LNCAP (cell line): ENCODE data around the gene C15orf61.

Source experiments
- CTCF ChIP-seq: fragments of 450-650 bp; IDR thresholded peaks from 2 replicates; pipeline ENCODE4 v1.5.1; 2017; ENCODE audit warnings: mild to moderate bottlenecking

C15orf61 gene

DNA sequence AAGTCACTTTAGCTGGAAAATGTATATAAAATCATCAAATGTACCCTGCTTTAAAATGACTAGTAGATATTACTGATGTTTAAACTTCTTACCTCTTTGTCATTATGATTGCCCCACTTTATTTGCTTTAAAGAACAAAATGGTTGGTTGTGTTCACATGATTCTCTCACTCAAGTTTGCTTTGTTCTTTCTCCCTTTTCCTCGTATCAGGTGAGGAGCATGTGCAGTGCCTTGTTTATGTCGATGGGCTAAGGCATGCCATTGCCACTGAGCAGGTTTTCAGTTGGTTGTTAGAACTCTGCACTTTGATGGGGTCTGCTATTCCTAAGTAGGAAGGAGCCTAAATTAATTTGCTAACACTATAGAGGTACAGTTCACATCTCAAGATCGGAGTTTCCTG is 26.9 kb downstream of the C15orf61 start:
- no peak for TF ChIP-seq CTCF

- TF ChIP-seq CTCF, result no peak
These were observed 27.4 kb downstream of the C15orf61 start for GRCh38 chr15:67548236-67548852.

- no peak for TF ChIP-seq CTCF
These were observed 28.1 kb downstream of the C15orf61 start for GRCh38 chr15:67548862-67549651.

GRCh38 chr15:67549736-67550135 is 28.8 kb downstream of the C15orf61 start:
- no peak for TF ChIP-seq CTCF

DNA sequence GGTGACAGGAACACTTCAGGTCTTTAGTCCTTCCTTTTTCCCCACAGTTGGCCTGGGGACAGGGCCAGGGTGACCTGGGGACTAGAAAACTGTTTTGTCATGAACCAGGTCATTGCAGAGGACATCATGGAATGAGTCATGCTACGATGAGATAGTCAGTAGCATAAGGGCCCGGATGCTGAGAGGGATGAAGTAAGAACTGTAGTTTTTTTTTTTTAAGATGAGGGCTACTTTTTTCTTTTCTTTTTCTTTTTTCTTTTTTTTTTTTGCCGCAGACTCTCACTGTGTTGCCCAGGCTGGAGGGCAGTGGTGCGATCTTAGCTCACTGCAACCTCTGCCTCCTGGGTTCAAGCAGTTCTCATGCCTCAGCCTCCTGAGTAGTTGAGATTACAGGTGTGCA is 29.6 kb downstream of the C15orf61 start:
- TF ChIP-seq CTCF, result no peak

- no peak for TF ChIP-seq CTCF
These were observed 30.3 kb downstream of the C15orf61 start for GRCh38 chr15:67551207-67551743.

DNA sequence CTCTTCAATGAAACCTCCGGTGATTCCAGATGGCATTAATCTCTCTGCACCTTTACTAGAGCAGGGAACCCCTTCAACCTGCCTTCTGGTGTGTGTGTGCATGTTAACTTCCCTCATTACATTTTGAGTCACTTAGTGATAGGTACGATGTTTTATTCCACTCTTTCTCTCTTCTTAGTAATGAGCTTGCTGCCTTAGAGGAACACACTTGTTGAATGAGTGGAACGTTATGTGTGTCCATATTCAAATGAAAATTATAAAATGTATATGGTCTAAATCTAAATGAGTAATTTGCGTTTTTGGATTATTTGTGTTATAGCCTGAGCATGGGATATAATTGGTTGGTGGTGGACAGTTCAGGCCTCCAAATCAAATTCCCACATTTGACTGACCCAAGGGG is 33.6 kb downstream of the C15orf61 start:
- no peak for TF ChIP-seq CTCF
